HG03139 (cell line): ENCODE data around the gene CFC1B.
"Not testable (repeated sequence)": the region's sequence is repeated elsewhere in the genome, so short reads cannot be mapped to it uniquely, and the experiment has no call there.

Experiments
- ATAC-seq: cut with Tn5 transposase; IDR thresholded peaks from one replicate; pipeline ENCODE4 v1.9.1; 2021; ENCODE audit not compliant: unreplicated experiment

The CFC1B gene

GRCh38 chr2:130520992-130521391 is at the start of gene CFC1B:
Gene CFC1B (plus strand): TSS chr2:130521222. CDS start chr2:130521485, 263 bp downstream.
- not testable (repeated sequence) for ATAC-seq

GRCh38 chr2:130491073-130491472 is 29.9 kb upstream of the CFC1B start:
- ATAC-seq, result not testable (repeated sequence)

- ATAC-seq, result not testable (repeated sequence)
Observed at GRCh38 chr2:130509228-130509627, 11.8 kb upstream of the CFC1B start, which contains the start of gene POTEI. Gene POTEI (minus strand): TSS chr2:130509328. CDS start chr2:130509235, 93 bp downstream.

- ATAC-seq, result not testable (repeated sequence)
Observed at GRCh38 chr2:130510807-130511746, 9.9 kb upstream of the CFC1B start.

GRCh38 chr2:130511747-130512451 is 9.1 kb upstream of the CFC1B start:
- not testable (repeated sequence) for ATAC-seq

GRCh38 chr2:130518516-130519106 is 2.4 kb upstream of the CFC1B start:
- ATAC-seq, result not testable (repeated sequence)

- ATAC-seq, result not testable (repeated sequence)
Observed at GRCh38 chr2:130522390-130522789, 1.4 kb downstream of the CFC1B start.

GRCh38 chr2:130527365-130527967 is 6.4 kb downstream of the CFC1B start:
- not testable (repeated sequence) for ATAC-seq

- ATAC-seq, result not testable (repeated sequence)
Observed at GRCh38 chr2:130529545-130529944, 8.5 kb downstream of the CFC1B start.

- ATAC-seq, result not testable (repeated sequence)
Observed at GRCh38 chr2:130530212-130530611, 9.2 kb downstream of the CFC1B start.

- ATAC-seq, result not testable (repeated sequence)
Observed at GRCh38 chr2:130531225-130531624, 10.2 kb downstream of the CFC1B start.

- ATAC-seq, result not testable (repeated sequence)
Observed at GRCh38 chr2:130531672-130532071, 10.7 kb downstream of the CFC1B start.

GRCh38 chr2:130536654-130537053 is 15.6 kb downstream of the CFC1B start:
- ATAC-seq, result not testable (repeated sequence)

- ATAC-seq, result not testable (repeated sequence)
Observed at GRCh38 chr2:130538271-130538670, 17.2 kb downstream of the CFC1B start.

- ATAC-seq, result not testable (repeated sequence)
Observed at GRCh38 chr2:130542789-130543188, 21.8 kb downstream of the CFC1B start.

GRCh38 chr2:130543785-130544528 is 22.9 kb downstream of the CFC1B start:
- ATAC-seq, result not testable (repeated sequence)

GRCh38 chr2:130544978-130545377 is 24.0 kb downstream of the CFC1B start:
- not testable (repeated sequence) for ATAC-seq

- not testable (repeated sequence) for ATAC-seq
Observed at GRCh38 chr2:130548418-130548817, 27.4 kb downstream of the CFC1B start.

- not testable (repeated sequence) for ATAC-seq
Observed at GRCh38 chr2:130549475-130549874, 28.5 kb downstream of the CFC1B start.

GRCh38 chr2:130554178-130554577 is 33.2 kb downstream of the CFC1B start:
- ATAC-seq, result not testable (repeated sequence)
